CD4-positive, alpha-beta T cell (primary cell): ENCODE measurements around the gene IRF7. TPM values are rescaled to one million over a fixed set of nuclear protein-coding genes. Genes with fewer than 3 reads are reported as not detected.

Experiments
- ATAC-seq: fragments of 200-7000 bp; cut with Tn5 transposase; one replicate; pipeline ENCODE4 v1.10.0; 2022; ENCODE audit warnings: mild to moderate bottlenecking; ENCODE audit not compliant: poor library complexity
- CTCF ChIA-PET: fragments of 350-600 bp; sonication (Branson Sonifier 250); formaldehyde crosslinking; loops from one replicate; lab custom pipeline; 2021; ENCODE audit warnings: antibody characterized with exemption, inconsistent platforms; lab: Charles Lee
- POLR2A ChIA-PET: fragments of 350-600 bp; sonication (Branson Sonifier 250); formaldehyde crosslinking; loops from one replicate; lab custom pipeline; 2021; ENCODE audit warnings: antibody characterized with exemption, inconsistent platforms; lab: Charles Lee
- DNase-seq, 14 experiments: peaks; one replicate each; pipeline ENCODE4 v3.0.0-alpha.2; 2013 to 2020; ENCODE audit warnings: mixed read lengths in 2 of 14
- H3K27ac ChIP-seq, 2 donors: one replicate each; pipeline versions ENCODE4 v1.5.1 to v1.7.0; 2013; ENCODE audit warnings: low read length in 2 of 2, low read depth in 1 of 2, mild to moderate bottlenecking in 1 of 2
- H3K27me3 ChIP-seq, 2 experiments: 1 replicate in 1 of 2; 2 replicates in 1 of 2; pipeline versions ENCODE4 v1.6.1 to v1.7.0; 2013; ENCODE audit warnings: low read length in 2 of 2, control low read depth in 1 of 2, mild to moderate bottlenecking in 1 of 2, moderate library complexity in 1 of 2; ENCODE audit not compliant: insufficient read depth in 2 of 2, control insufficient read depth in 1 of 2
- H3K36me3 ChIP-seq: one replicate; pipeline ENCODE4 v1.6.1; 2013; ENCODE audit warnings: low read length, control low read depth; ENCODE audit not compliant: insufficient read depth
- H3K4me1 ChIP-seq: one replicate; pipeline ENCODE4 v1.6.1; 2013; ENCODE audit warnings: low read length, control low read depth; ENCODE audit not compliant: insufficient read depth
- H3K4me3 ChIP-seq: one replicate; pipeline ENCODE4 v1.5.1; 2013; ENCODE audit warnings: mild to moderate bottlenecking, low read length, moderate library complexity
- H3K9me3 ChIP-seq, 2 experiments: 1 replicate in 1 of 2; 2 replicates in 1 of 2; pipeline versions ENCODE4 v1.6.1 to v1.7.0; 2013; ENCODE audit warnings: low read length in 2 of 2, mild to moderate bottlenecking in 2 of 2, control low read depth in 1 of 2, moderate library complexity in 1 of 2; ENCODE audit not compliant: control insufficient read depth in 1 of 2, insufficient read depth in 1 of 2
- H3K27ac Mint-ChIP-seq: one replicate; pipeline ENCODE4 v1.8.0; 2020; ENCODE audit warnings: mixed read lengths
- H3K27me3 Mint-ChIP-seq: one replicate; pipeline ENCODE4 v1.8.0; 2021; ENCODE audit warnings: mixed read lengths
- H3K36me3 Mint-ChIP-seq: one replicate; pipeline ENCODE4 v1.8.0; 2021; ENCODE audit warnings: low read depth, mixed read lengths
- H3K4me1 Mint-ChIP-seq: one replicate; pipeline ENCODE4 v1.8.0; 2021; ENCODE audit warnings: low read depth, mixed read lengths
- H3K4me3 Mint-ChIP-seq: one replicate; pipeline ENCODE4 v1.8.0; 2020; ENCODE audit warnings: mild to moderate bottlenecking, mixed read lengths
- H3K9me3 Mint-ChIP-seq: one replicate; pipeline ENCODE4 v1.8.0; 2020; ENCODE audit warnings: mixed read lengths
- CTCF ChIP-seq: fragments of 200-600 bp; IDR thresholded peaks from one replicate; pipeline ENCODE4 v1.8.0; 2022; ENCODE audit warnings: antibody characterized with exemption, mild to moderate bottlenecking
- intact Hi-C, 2 experiments: fragments of 100-400 bp; cut with DNase I in 1 of 2; cut with micrococcal nuclease in 1 of 2; formaldehyde crosslinking; loops; one replicate each; pipeline versions ENCODE4 v1.15.1 to v1.9.0; 2023 to 2025; cut with DNase I, micrococcal nuclease
- total RNA-seq, 174 experiments: library from RNA in 2 of 174; stranded (reverse) in 2 of 174; gene quantifications; one replicate each; pipeline ENCODE4 v1.2.3 and lab custom pipeline; 2021 to 2026

Gene IRF7
- total RNA-seq, 2 experiments from 2014 or later: 36.5 to 37.7 TPM

- peaks cover under 1% of the 10 kb centered on the region for H3K27me3 Mint-ChIP-seq
- Histone ChIP-seq H3K4me1 (peaks cover 33% of the 10 kb centered on the region), H3K9me3 (no peaks in the 10 kb centered on the region), H3K4me3 (no peak overlapping the region), H3K27ac (no peak overlapping the region), H3K36me3 (peaks cover 12% of the 10 kb centered on the region), H3K27me3 (no peaks in the 10 kb centered on the region)
- intact Hi-C loops: loop anchor here in 1 of 2 experiments (5.0 kb wide), 1 partner anchor 309 kb away; the partner anchor contains the start of gene AP2A2
- TF ChIP-seq CTCF: no peak
- POLR2A ChIA-PET: no interaction called here
- no peaks in the 10 kb centered on the region for H3K9me3 Mint-ChIP-seq
- H3K4me3 Mint-ChIP-seq: peak overlapping the region; percentile 34
- H3K36me3 Mint-ChIP-seq: peaks cover 5% of the 10 kb centered on the region
- ATAC-seq: no peak
- DNase-seq: peak in 1 of 14 experiments; percentile 30
- no peak overlapping the region for H3K27ac Mint-ChIP-seq
- CTCF ChIA-PET: no interaction called here
- peaks cover 12% of the 10 kb centered on the region for H3K4me1 Mint-ChIP-seq
Observed at GRCh38 chr11:617912-618682, 2.3 kb upstream of the IRF7 start.

- Histone ChIP-seq H3K4me1 (peaks cover 34% of the 10 kb centered on the region), H3K27ac (no peak overlapping the region), H3K9me3 (peaks cover 0 to 3% of the 10 kb centered on the region in 2 experiments), H3K4me3 (no peak overlapping the region), H3K36me3 (peaks cover 19% of the 10 kb centered on the region), H3K27me3 (no peaks in the 10 kb centered on the region)
- Mint-ChIP-seq H3K4me3 (peak overlapping the region; percentile 96), H3K9me3 (no peaks in the 10 kb centered on the region), H3K27me3 (no peaks in the 10 kb centered on the region), H3K4me1 (peaks cover 12% of the 10 kb centered on the region), H3K27ac (no peak overlapping the region), H3K36me3 (peaks cover 8% of the 10 kb centered on the region)
- DNase-seq (peak in 1 of 14 experiments; percentile 40), ATAC-seq (no peak)
- ChIA-PET CTCF (no interaction called here), POLR2A (no interaction called here)
- intact Hi-C loops: loop anchor here in 1 of 2 experiments (5.0 kb wide), 1 partner anchor 310 kb away; the partner anchor contains the start of gene AP2A2
- no peak for TF ChIP-seq CTCF
Observed at GRCh38 chr11:617199-617911, 1.6 kb upstream of the IRF7 start.

- no peak for TF ChIP-seq CTCF
- ChIA-PET POLR2A (interaction anchor here (0.6 to 1.5 kb wide), 8 partner anchors 16 to 203 kb away, joined by 3 to 12 read pairs (median 4); partner anchors contain the start of genes DEAF1, PHRF1, PNPLA2 and TMEM80), CTCF (interaction anchor here (1.0 to 1.5 kb wide), 2 partner anchors 59 to 62 kb away, joined by 4 read pairs; no protein-coding TSS in a partner anchor)
- H3K36me3 ChIP-seq: peaks cover 27% of the 10 kb centered on the region
- peak overlapping the region; percentile 97 for H3K4me3 ChIP-seq
- DNase-seq (peak in 2 of 14 experiments; percentile 34 to 44), ATAC-seq (no peak)
- peak overlapping the region; percentile 83 to 95 for H3K27ac ChIP-seq
- Mint-ChIP-seq H3K4me3 (peak overlapping the region; percentile 96), H3K9me3 (no peaks in the 10 kb centered on the region), H3K27ac (peak overlapping the region; percentile 89), H3K36me3 (peaks cover 16% of the 10 kb centered on the region), H3K4me1 (peaks cover 16% of the 10 kb centered on the region), H3K27me3 (no peaks in the 10 kb centered on the region)
- peaks cover 0 to 3% of the 10 kb centered on the region in 2 experiments for H3K9me3 ChIP-seq
- intact Hi-C loops: loop anchor here in 1 of 2 experiments (5.0 kb wide), 1 partner anchor 311 kb away; the partner anchor contains the start of gene AP2A2
- H3K4me1 ChIP-seq: peaks cover 34% of the 10 kb centered on the region
- H3K27me3 ChIP-seq: no peaks in the 10 kb centered on the region
Observed at GRCh38 chr11:616320-617198, 809 bp upstream of the IRF7 start.
